HG03342 (cell line): ENCODE results near the gene TLCD3B.
"Not testable (repeated sequence)": the region's sequence is repeated elsewhere in the genome, so short reads cannot be mapped to it uniquely, and the experiment has no call there.

ENCODE experiments used
- ATAC-seq: cut with Tn5 transposase; IDR thresholded peaks from one replicate; pipeline ENCODE4 v1.9.1; 2021; ENCODE audit warnings: mild to moderate bottlenecking, moderate library complexity; ENCODE audit not compliant: unreplicated experiment

The TLCD3B gene

DNA sequence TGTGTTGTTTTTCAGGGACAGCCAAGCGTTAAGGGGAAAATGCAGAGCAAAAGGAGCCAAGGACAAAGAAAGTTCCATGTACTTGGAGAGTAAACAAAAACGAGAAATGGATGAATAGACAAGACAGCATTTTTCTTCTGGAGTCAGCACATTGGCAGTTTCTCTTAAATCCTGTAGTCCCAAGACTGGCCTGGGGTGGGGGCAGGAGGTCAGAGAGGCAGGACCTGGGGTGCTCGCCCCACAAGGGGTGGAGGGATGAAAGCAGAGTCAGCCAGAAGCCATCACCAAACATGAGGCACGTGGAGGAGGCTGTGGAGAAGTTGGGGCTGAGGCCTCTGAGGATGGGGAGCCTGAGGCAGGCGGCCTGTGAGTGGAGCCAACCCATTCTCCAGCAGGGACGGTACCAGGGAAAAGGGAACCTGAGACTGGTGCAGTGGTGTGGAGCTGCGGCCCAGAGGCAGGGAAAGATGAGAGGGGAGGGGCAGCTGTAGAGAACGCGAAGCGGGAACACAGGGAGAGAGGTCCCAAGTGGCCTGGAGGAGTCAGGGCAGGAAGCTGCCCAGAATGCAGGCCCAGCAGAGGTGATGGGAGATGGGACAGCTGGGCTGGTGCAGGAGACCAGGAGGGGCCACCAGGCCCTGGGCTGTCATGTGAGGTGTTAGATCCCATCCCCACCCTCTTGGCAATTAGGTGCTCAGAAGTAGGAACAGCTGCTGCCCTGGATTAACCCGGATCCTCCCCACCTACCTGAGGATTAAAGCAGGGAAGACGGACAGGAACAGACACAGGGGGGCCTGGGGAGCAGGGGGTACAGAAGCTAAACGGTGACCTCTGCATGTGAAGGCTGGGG is 3.3 kb downstream of the TLCD3B start:
- no peak for ATAC-seq

DNA sequence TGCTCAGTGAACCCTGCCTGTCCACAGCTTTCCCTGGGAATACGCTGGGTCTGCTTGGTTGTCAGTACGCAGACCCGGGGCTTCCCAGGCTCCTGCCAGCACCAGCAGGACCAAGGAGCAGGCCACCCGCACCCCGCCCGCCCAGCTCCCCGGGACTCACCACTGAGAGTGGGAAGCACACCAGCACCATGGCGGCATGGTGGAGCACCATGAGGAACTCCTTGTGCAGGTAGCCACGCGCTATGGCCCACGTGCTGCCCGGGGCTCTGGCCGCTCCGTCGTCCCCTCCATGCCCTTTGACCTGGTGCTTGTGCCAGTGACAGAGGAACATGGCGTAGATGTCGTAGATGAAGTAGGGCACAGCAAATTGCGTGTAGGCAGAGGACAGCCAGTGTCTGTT is 4.6 kb downstream of the TLCD3B start:
- no peak for ATAC-seq

DNA sequence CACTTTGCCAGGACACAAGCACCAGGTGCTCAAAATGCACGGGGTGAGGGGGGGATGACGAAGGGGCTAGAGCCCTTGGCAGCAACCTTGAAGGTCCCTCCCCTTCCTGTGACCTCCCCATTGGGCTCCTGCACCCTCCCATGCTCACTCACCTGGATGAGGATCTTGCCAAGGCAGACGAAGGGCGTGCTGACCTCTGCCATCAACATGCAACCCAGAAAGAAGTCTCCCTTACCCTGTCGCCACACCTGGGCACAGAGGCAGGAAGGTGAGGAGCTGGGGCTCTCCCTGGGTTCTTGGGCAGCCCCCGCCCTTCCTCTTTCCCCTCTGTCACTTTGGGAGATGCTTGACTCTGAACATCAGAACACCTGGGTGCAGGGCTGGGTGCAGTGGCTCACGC is 5.5 kb downstream of the TLCD3B start:
- no peak for ATAC-seq

DNA sequence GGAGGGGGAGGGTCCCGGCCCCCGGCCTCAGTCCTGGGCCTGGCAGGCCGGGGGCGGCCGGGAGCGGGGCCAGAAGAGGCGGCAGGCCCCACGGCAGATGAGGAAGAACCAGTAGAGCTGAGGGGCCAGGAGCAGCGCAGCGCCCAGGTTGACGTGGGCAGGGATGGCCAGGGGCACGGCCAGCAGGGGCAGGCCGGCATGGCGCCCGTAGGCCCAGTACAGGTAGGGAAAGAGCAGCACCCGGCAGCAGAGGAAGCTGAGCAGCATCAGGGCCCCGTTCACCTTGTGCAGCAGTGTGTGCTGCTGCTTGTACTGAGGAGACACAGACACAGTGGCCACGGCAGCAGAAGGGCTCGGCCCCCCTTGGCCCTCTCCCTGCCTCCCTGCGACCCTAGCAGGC is 5.9 kb downstream of the TLCD3B start:
- ATAC-seq = no peak

DNA sequence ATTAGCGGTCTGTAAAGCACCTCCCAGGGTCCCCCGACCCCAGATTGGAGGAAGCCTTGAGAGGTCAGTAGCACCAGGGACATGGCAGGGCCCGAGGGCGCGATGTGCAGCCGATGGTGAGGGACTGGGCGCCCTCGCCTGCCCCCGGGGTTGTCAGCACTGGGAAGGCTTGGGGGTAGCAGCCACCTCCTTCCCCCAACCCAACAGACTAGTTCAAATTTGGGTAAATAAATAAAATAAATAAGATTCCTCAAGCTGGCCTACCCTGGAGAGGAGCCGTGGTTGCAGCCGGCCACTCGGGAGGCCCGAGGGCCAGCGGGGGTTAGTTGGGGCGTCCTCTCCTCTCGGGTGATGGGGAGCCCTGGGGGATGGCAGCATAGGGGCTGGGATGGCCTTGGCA is 6.6 kb downstream of the TLCD3B start:
- no peak for ATAC-seq

DNA sequence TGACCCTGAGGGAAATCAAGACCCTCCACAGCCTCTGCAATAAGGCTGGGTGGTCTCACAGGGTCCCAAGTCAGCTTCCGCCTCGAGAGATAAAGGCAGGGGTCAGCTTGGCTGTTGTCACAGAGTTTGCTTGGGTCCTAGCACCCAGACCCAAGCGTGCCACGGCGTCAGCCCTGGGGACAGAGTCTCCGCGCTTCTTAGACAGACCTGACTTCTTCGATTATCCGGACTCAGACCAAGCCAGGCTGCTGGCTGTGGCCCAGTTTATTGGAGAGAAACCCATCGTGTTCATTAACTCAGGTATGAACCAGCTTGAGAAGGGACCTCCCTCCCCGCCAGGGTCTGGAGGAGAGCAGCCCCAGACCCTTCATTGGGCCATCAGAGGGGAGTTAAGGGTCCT is 7.5 kb downstream of the TLCD3B start:
- ATAC-seq = no peak

DNA sequence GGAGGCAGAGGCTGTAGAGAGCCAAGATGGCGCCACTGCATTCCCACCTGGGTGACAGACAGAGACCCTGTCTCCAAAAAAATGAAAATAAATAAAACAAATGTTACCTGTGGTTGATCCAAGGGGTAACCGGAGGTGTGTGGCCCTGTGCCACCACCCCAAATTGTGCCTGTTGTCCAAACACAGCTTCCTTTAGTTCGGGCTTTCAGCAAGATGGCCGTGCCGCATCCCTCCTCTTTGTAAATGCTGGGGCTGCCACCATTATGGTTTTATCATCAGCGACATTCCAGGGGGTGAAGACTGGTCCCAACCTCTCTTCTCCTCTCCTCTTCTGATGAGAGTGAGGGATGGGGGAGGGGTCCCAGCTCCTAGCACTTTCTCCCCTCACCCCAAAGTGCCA is 8.2 kb downstream of the TLCD3B start, which contains the start of gene C16orf92:
Gene C16orf92 (plus strand): TSS at position 312 of the 400 bp plus-strand sequence. CDS start 143 bp downstream, outside the sequence.
- no peak for ATAC-seq

DNA sequence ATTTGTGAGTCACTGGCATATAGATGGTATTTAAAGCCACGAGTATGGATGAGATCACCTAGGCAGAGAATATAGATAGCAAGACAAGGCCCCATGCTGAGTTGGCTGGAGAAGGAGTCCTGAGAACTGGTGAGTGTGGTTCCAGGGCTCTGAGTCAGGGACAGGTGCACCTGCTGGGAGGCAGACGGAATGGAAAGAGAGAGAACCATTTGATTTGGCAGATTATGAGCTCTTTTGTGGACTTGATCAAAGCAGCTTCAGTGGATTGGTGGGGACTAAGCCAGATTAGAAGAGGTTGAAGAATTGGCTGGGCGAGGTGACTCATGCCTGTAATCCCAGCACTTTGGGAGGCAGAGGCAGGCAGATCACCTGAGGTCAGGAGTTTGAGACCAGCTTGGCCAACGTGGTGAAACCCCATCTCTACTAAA is 12.3 kb downstream of the TLCD3B start:
- no peak for ATAC-seq

DNA sequence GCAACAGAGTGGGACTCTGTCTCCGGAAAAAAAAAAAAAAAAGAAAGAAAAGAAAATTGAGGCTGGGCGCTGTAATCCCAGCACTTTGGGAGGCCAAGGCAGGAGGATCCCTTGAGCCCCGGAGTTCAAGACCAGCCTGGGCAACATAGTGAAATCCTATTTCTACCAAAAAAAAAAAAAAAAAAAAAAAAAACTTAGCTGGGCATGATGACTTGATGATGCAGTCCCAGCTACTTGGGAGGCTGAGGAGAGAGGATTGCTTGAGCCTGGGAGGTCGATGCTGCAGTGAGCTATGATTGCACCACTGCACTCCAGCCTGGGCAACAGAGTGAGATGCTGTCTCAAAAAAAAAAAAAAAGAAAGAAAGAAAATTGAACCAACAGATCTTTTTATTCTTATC is 13.1 kb downstream of the TLCD3B start:
- ATAC-seq = not testable (repeated sequence)

DNA sequence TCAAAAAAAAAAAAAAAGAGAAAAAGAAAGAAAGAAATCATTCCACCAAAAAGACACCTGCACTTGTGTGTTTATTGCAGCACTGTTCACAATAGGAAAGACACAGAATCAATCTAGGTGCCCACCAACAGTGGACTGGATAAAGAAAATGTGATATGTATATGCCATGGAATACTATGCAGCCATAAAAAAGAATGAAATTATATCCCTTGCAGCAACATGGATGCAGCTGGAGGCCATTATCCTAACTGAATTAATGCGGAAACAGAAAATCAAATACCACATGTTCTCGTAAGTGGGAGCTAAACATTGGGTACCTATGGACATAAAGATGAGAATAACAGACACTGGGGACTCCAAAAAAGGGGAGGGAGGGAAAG is 13.8 kb downstream of the TLCD3B start:
- no peak for ATAC-seq

DNA sequence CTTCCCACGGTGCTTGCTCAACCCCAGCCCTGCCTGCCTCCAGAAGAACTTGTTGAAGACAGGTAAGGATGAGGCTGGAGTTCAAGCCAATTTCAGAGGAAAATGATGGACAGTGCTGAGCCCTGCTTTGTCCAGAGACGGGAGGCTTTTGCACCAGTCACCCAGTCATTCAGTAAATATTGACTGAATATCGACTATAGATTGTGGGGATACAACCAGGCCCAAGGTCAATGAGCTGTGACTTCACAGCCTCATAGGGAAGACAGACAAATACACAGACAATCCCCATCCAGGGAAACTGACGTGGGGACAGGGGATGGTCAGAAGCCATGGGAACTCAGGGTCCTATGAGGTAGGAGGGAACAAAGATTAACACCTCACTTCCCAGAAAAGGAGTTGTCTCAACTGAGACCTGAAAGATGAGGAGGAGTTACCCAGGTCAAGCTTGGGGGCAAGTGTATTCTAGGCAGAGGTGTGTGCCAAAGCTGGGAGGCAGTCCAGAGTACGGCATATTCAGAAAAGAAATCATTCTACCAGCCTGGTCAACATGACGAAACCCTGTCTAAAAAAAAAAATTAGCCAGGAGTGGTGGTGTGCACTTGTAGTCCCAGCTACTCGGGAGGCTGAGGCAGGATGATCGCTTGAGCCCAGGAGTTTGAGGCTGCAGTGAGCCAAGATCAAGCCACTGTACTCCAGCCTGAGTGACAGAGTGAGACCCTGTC is 14.4 kb downstream of the TLCD3B start:
- no peak for ATAC-seq

DNA sequence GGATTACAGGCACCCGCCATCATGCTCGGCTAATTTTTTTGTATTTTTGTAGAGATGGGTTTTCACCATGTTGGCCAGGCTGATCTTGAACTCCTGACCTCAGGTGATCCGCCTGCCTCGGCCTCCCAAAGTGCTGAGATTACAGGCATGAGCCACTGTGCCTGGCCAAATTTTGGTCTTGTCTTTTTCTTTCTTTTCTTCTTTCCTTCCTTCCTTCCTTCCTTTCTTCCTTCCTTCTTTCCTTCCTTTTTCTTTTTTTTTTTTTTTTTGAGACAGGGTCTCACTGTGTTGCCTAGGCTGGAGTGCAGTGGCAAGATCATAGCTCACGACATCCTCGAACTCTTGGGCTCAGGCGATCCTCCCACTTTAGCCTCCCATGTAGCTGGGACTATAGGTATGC is 15.6 kb downstream of the TLCD3B start:
- ATAC-seq = not testable (repeated sequence)

DNA sequence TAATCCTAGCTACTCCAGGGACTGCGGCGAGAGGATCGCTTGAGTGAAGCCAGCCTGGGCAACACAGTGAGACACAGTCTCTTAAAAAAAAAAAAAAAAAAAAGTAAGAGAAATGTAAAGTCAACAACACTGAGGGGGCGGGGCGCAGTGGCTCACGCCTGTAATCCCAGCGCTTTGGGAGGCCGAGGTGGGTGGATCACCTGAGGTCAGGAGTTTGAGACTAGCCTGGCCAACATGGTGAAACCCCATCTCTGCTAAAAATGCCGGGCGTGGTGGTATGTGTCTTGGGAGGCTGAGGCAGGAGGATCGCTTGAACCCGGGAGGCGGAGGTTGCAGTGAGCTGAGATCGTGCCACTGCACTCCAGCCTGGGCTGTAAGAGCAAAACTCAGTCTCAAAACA is 18.5 kb downstream of the TLCD3B start:
- not testable (repeated sequence) for ATAC-seq

DNA sequence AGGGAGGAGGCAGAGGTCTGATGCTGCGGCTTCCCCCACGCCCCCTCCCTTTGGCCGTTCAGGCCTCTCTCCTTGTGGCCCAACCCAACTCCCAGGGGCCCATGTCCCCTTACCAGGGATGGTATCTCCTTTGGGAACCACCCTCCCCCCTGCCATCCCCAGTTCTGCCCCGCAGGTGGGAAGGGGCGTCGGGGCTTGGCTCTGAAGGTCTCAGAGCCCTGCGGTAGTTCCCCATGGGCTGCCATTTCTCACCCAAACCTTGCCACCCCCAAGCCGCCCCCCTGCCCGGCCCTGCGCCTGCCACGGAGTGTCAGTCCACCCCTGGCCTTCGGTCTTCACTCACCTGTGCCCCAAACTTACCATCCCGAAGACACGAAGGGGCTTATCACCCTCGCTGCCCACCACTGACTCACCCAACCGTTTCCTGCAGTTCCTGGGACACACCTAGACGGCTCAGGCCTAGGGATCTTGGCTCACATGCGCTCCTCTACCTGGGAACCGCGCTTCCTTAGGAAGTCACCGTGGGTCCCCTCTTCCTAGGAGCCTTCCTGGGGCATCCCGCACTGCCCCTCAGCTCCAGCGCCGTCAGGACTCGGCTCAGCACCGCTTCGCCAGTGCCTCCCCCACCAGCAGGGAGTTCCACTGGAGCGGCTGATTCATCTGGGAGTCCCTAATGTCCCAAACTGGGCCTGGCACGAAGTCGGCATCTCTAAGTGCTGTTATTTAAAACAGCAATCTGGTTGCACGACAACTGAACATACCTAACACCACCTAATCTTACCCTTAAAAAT is 19.2 kb downstream of the TLCD3B start:
- no peak for ATAC-seq

DNA sequence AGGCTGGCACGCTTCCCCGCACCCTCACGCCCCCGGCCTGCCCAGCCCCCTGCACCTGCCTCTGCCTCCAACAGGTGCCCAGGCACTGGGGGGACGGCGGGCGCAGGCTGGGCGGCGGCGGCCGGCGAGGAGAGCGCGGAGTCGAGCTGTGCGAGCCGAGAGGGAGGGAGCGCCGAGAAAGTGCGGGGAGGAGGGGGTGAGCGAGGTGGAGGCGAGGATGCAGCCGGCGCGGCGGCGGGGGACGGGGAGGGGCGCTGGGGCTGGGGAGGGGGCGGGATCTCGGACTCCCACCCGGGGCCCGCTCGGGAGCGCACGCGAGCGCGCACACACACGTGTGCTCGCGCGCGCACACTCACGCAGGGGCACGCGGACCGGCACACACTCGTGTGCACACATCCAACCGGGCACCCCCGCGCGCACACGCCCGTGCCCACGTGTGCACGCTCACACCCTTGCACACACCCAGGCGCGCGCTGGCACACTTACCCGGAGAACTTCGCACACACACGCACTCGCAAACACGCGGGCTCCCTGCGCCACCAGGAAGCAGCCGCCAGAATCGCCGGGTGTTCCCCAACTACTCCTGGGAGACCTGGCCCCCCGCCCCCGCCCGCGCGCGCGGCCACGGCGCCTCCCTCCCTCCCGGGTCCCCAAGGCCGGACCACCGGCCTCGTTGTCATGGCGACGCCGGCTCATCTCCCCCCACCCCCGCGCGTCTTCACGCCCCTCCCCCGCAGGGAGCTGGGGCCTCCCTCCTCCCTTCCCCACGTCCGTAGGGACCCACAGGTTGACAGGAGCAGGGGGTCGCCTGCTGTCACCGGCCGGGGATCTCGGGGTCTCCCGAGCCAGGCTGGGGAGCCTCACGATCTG is 20.0 kb downstream of the TLCD3B start, which contains the start of gene DOC2A:
Gene DOC2A (minus strand): TSS at position 184 of the 870 bp plus-strand sequence. CDS start 805 bp downstream, outside the sequence.
- no peak for ATAC-seq

DNA sequence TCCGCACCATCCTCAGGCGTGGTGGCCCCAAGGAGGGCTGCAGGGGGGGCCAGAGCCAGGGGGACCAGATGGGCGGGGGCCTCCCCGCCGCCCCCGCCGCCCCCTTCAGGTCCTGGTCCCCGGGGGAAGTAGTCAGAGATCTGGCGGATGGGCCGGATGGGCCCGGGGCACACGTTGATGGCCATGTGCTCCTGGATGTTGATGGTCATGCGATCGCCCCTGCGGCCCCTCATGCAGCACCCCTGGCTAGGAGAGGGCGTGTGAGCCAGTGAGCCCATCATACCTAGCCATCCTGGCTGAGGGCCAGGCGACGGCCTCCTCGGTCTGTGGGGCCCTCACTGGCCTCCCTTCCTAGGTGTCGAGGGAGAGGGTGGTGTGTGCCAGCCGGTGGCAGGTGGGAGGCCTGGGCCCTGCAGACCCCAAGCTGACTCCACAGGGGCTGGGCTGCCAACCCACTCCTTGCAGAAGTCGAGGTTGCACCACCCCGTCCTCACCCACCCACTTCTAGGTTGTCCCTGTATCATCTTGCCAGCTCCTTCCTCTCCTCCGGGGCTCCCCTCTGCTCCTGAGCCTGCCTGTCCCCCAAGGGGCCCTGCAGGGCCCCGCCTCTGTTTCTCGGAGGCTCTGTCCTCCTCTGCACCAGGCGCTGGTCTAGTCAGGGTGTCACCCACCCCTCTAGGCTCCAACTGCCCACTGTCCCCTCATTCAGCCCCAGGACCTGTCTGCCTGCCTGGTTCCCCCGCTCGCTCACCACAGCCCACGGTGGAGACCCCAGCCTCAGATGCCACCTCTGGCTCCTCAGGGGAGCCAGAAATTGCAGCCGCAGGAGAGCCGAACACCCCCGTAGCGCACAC is 20.9 kb downstream of the TLCD3B start:
- no peak for ATAC-seq

DNA sequence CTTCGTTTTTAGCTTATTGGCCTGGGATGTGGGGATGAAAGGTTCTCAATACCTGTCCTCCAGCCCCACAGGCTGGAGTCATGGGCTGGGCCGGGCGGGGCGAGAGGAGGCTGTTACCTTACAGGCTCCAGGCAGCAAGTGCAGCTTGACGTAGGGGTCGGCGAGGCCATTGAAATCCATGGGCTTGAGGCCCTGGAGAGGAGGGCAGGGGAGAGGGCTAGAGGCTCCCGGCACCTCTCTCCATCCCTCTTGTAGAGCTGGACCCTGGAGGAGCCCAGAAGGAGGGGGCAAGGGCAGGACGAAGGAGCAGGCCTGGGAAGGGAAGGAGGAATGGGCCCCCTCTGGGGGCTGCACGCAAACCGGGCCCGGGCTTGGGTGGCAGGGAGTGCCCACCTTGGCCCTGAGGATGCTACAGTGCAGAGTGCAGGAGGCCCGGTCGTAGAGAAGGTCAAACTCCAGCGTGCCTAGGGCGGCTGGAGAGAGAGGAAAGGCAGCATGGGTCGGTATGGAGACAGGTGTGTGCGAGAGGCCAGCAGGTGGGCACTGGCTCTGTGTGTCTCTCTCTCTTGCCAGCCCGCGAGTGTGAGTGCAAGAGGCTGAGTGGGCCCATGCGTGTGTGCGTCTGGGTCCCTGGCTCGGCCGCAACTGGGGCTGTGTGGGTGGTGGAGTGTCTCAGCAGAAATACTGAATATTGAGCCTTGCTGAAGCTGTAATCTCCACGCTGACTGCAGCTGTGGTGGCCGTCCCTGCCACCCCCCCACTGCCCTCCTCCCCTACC is 21.8 kb downstream of the TLCD3B start:
- ATAC-seq = no peak

DNA sequence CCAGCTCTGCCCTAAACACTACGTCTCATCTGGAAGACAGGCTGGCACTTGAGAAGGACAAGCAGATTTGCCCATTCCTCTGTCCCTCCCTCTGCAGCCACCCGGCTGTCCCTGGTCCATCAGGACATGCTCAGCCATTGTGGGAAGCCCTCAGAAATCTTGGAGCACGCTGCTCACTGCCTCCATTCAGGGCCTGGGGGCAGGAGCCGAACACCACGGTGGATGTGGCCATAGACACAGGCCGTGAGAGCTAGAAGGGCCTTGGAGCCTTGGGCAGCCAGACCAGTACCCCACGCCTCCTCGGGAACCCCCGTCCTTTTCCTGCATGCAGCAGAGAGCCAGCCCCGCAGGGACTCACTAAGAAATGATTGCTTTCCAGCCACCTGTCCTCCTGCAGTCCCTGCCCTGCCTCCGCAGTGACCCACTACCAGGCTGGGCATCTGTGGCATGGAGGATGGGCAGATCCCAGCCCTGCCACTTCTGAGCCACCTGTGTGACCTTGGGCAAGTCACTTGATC is 23.6 kb downstream of the TLCD3B start:
- no peak for ATAC-seq
